CD14-positive monocyte (primary cell): ENCODE results near the gene PLSCR3. TPM values are rescaled to one million over a fixed set of nuclear protein-coding genes. Genes with fewer than 3 reads are reported as not detected.

ENCODE experiments used
- DNase-seq, 3 donors: peaks; one replicate each; pipeline ENCODE4 v3.0.0-alpha.2; 2011 to 2022
- H2AFZ ChIP-seq: 2 replicates; pipeline ENCODE4 v1.6.0; 2012; ENCODE audit warnings: mild to moderate bottlenecking, low read depth, low read length, inconsistent platforms; ENCODE audit not compliant: insufficient read depth, poor library complexity, severe bottlenecking
- H3K27ac ChIP-seq, 2 donors: 1 replicate in 1 of 2; 2 replicates in 1 of 2; pipeline ENCODE4 v1.5.1; 2012 to 2013; ENCODE audit warnings: low read length in 2 of 2, control low read depth in 1 of 2, inconsistent platforms in 1 of 2, low read depth in 1 of 2, mild to moderate bottlenecking in 1 of 2
- H3K27me3 ChIP-seq, 2 donors: one replicate each; pipeline versions ENCODE4 v1.6.0 to v1.6.1; 2011 to 2013; ENCODE audit warnings: low read length in 2 of 2; ENCODE audit not compliant: control insufficient read depth in 2 of 2, insufficient read depth in 2 of 2
- H3K36me3 ChIP-seq, 2 donors: replicated peaks in 1 of 2; 1 replicate in 1 of 2; 2 replicates in 1 of 2; pipeline versions ENCODE4 v1.5.1 to v1.6.1; 2012 to 2013; ENCODE audit warnings: low read length in 2 of 2, control low read depth in 1 of 2, inconsistent platforms in 1 of 2, mild to moderate bottlenecking in 1 of 2; ENCODE audit not compliant: insufficient read depth in 2 of 2, control insufficient read depth in 1 of 2
- H3K4me1 ChIP-seq, 2 donors: 1 replicate in 1 of 2; 2 replicates in 1 of 2; pipeline versions ENCODE4 v1.5.1 to v1.6.1; 2012 to 2013; ENCODE audit warnings: low read length in 2 of 2, control low read depth in 1 of 2, inconsistent platforms in 1 of 2, mild to moderate bottlenecking in 1 of 2, moderate library complexity in 1 of 2; ENCODE audit not compliant: insufficient read depth in 2 of 2, control insufficient read depth in 1 of 2
- H3K4me2 ChIP-seq: replicated peaks from 2 replicates; pipeline ENCODE3; 2012; ENCODE audit warnings: low read length, moderate library complexity, mild to moderate bottlenecking; ENCODE audit not compliant: poor library complexity, severe bottlenecking; ENCODE audit errors: extremely low read depth
- H3K4me3 ChIP-seq, 3 experiments: fragments of 200-600 bp in 1 of 3; sonication (generic) in 1 of 3; replicated peaks in 1 of 3; 1 replicate in 2 of 3; 2 replicates in 1 of 3; pipeline ENCODE4 v1.5.1; 2011 to 2013; ENCODE audit warnings: low read length in 3 of 3, mild to moderate bottlenecking in 3 of 3, control low read depth in 2 of 3, low read depth in 2 of 3, inconsistent platforms in 1 of 3, moderate library complexity in 1 of 3
- H3K79me2 ChIP-seq: 2 replicates; pipeline ENCODE4 v1.6.0; 2012; ENCODE audit warnings: mild to moderate bottlenecking, control low read depth, inconsistent platforms, low read length, moderate library complexity; ENCODE audit not compliant: insufficient read depth
- H3K9ac ChIP-seq: 2 replicates; pipeline ENCODE4 v1.6.0; 2017; ENCODE audit warnings: low read length, mild to moderate bottlenecking; ENCODE audit not compliant: insufficient read depth, poor library complexity, severe bottlenecking
- H3K9me3 ChIP-seq, 2 donors: replicated peaks in 1 of 2; 1 replicate in 1 of 2; 2 replicates in 1 of 2; pipeline versions ENCODE4 v1.5.1 to v1.6.1; 2012 to 2013; ENCODE audit warnings: low read length in 2 of 2, control low read depth in 1 of 2; ENCODE audit not compliant: control insufficient read depth in 1 of 2, insufficient read depth in 1 of 2
- H4K20me1 ChIP-seq: 2 replicates; pipeline ENCODE4 v1.6.0; 2012; ENCODE audit warnings: mild to moderate bottlenecking, low read length, control low read depth, moderate library complexity; ENCODE audit not compliant: insufficient read depth
- H3K27ac Mint-ChIP-seq, 7 donors: one replicate each; pipeline ENCODE4 v1.8.0; 2020; ENCODE audit warnings: mild to moderate bottlenecking in 7 of 7, mixed read lengths in 7 of 7, moderate library complexity in 6 of 7, inconsistent platforms in 2 of 7
- H3K27me3 Mint-ChIP-seq, 3 donors: one replicate each; pipeline ENCODE4 v1.8.0; 2021 to 2022; ENCODE audit warnings: low read depth in 3 of 3, mild to moderate bottlenecking in 3 of 3, mixed read lengths in 3 of 3, moderate library complexity in 3 of 3, inconsistent platforms in 1 of 3
- H3K36me3 Mint-ChIP-seq, 2 donors: one replicate each; pipeline ENCODE4 v1.8.0; 2020; ENCODE audit warnings: mixed read lengths in 2 of 2, inconsistent platforms in 1 of 2, mild to moderate bottlenecking in 1 of 2
- H3K4me1 Mint-ChIP-seq: one replicate; pipeline ENCODE4 v1.8.0; 2020; ENCODE audit warnings: mild to moderate bottlenecking, mixed read lengths
- H3K4me3 Mint-ChIP-seq, 2 donors: one replicate each; pipeline ENCODE4 v1.8.0; 2020; ENCODE audit warnings: mild to moderate bottlenecking in 2 of 2, mixed read lengths in 2 of 2, moderate library complexity in 1 of 2
- H3K9me3 Mint-ChIP-seq, 7 donors: one replicate each; pipeline ENCODE4 v1.8.0; 2020 to 2022; ENCODE audit warnings: mixed read lengths in 7 of 7, mild to moderate bottlenecking in 6 of 7, moderate library complexity in 6 of 7, inconsistent platforms in 2 of 7
- WGBS: methylation state at CpG from one replicate; pipeline ENCODE4 v1.1.5; 2013; ENCODE audit warnings: missing lambda C conversion rate; ENCODE audit not compliant: insufficient coverage; 5-methylcytosine and 5-hydroxymethylcytosine counted together
- intact Hi-C, 2 donors: fragments of 100-400 bp; cut with micrococcal nuclease; formaldehyde crosslinking; loops; one replicate each; pipeline versions ENCODE4 v1.15.0 to v1.15.1; 2023
- polyA plus RNA-seq, 3 donors: library from polyadenylated mRNA; depleted of rRNA in 1 of 3; unstranded in 2 of 3; stranded (reverse) in 1 of 3; fragments of 300-500 nt in 2 of 3; fragments of >200 nt in 1 of 3; fragmentation: Illumina TruSeq in 2 of 3; gene quantifications; 1 replicate in 2 of 3; 2 replicates in 1 of 3; pipeline ENCODE4 v1.2.3, GENCODE V29; 2012 to 2021
- TF ChIP-seq, protein P1 (sequence below): fragments of 200-600 bp; IDR thresholded peaks from one replicate; pipeline ENCODE4 v1.8.0; 2022; ENCODE audit warnings: antibody characterized with exemption, mild to moderate bottlenecking

Gene PLSCR3
- polyA plus RNA-seq, 3 donors, result 37.6 to 70.4 (median 45.7) TPM

DNA sequence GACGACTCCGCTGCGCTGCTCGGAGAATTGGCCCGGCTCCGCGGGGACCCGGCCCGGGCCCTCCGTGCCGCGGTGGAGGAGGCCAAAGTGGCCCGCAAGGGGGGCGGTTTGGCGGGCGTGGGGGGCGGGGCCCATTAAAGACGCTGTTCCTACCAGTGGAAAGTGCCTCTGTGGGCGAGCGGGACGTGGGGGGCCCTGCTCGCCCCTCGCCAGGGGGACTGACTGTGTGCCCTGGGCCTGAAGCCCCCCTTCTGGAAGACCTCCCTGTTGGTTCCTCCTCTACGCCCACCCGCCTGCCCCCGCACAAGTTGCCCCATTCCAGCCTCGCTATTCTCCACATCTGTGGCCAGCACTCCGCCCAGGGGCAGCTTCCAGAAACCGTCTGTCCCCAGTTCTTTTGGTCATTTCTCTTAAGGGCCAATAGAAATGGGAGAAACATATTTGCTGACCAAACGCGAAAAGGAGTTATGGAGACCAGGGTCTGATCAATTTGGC, 43.1 kb upstream of the PLSCR3 start:
- H3K27me3 Mint-ChIP-seq, result peaks cover 43 to 53% (median 44%) of the 10 kb centered on the region in 3 donors
- peaks cover 8% of the 10 kb centered on the region for H3K79me2 ChIP-seq
- peaks cover 0 to 17% (median 8%) of the 10 kb centered on the region in 7 donors for H3K9me3 Mint-ChIP-seq
- H3K9ac ChIP-seq, result peak overlapping the region; percentile 21
- peaks cover 10 to 16% of the 10 kb centered on the region in 2 donors for H3K36me3 Mint-ChIP-seq
- peaks cover 29% of the 10 kb centered on the region for H4K20me1 ChIP-seq
- no peak overlapping the region for H3K27ac Mint-ChIP-seq
- peak overlapping the region; percentile 99 for H3K4me2 ChIP-seq
- H3K27ac ChIP-seq, result no peak overlapping the region
- H3K4me3 Mint-ChIP-seq, result peak overlapping the region; percentile 69 to 91
- WGBS, result 30% methylated on average over 26 of the region's 31 CpGs
- no peak for DNase-seq
- no peaks in the 10 kb centered on the region for H3K36me3 ChIP-seq
- intact Hi-C loops, result loop anchor here (2.0 to 10.0 kb wide), 5 partner anchors 47 to 247 kb away; partner anchors contain the start of genes SENP3 (in 2 of the 2), MPDU1 (in 1 of the 2), POLR2A (in 1 of the 2) and TP53 (in 1 of the 2)
- H3K4me1 Mint-ChIP-seq, result peaks cover 51% of the 10 kb centered on the region
- peaks cover 54 to 58% of the 10 kb centered on the region in 2 donors for H3K4me1 ChIP-seq
- peaks cover 0 to 18% of the 10 kb centered on the region in 2 donors for H3K9me3 ChIP-seq
- H3K27me3 ChIP-seq, result peaks cover 23 to 40% of the 10 kb centered on the region in 2 donors
- TF ChIP-seq, protein P1, sequence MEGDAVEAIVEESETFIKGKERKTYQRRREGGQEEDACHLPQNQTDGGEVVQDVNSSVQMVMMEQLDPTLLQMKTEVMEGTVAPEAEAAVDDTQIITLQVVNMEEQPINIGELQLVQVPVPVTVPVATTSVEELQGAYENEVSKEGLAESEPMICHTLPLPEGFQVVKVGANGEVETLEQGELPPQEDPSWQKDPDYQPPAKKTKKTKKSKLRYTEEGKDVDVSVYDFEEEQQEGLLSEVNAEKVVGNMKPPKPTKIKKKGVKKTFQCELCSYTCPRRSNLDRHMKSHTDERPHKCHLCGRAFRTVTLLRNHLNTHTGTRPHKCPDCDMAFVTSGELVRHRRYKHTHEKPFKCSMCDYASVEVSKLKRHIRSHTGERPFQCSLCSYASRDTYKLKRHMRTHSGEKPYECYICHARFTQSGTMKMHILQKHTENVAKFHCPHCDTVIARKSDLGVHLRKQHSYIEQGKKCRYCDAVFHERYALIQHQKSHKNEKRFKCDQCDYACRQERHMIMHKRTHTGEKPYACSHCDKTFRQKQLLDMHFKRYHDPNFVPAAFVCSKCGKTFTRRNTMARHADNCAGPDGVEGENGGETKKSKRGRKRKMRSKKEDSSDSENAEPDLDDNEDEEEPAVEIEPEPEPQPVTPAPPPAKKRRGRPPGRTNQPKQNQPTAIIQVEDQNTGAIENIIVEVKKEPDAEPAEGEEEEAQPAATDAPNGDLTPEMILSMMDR, result no peak
- H2AFZ ChIP-seq, result peak overlapping the region; percentile 82
- H3K4me3 ChIP-seq, result peak overlapping the region in 2 of 3 experiments; percentile 10 to 95

DNA sequence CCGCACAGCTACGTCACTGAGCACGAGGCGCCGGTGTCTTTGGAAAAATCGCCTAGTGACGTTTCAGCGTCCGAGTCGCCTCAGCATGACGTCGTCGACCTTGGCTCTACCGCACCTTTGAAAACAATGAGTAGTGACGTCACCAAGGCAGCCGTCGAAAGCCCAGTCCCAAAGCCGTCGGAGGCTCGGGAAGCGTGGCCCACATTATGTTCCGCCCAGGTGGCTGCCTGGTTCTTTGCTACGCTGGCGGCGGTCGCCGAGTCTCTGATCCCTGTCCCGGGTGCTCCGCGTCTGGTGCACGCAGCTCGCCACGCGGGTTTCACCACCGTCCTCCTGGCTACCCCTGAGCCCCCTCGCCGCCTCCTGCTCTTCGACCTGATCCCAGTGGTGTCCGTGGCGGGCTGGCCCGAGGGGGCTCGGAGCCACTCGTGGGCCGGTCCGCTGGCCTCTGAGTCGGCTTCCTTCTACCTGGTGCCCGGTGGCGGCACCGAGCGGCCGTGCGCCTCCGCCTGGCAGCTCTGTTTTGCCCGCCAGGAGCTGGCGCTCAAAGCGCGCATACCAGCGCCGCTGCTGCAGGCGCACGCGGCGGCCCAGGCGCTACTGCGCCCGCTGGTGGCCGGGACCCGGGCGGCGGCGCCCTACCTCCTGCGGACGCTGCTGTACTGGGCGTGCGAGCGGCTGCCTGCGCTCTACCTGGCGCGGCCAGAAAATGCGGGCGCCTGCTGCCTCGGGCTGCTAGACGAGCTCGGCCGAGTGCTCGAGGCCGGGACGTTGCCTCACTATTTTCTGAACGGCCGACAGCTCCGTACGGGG, 42.4 kb upstream of the PLSCR3 start:
- Histone ChIP-seq H3K4me2 (peak overlapping the region; percentile 99), H3K4me1 (peaks cover 54 to 58% of the 10 kb centered on the region in 2 donors), H4K20me1 (peaks cover 29% of the 10 kb centered on the region), H3K36me3 (no peaks in the 10 kb centered on the region), H3K79me2 (peaks cover 8% of the 10 kb centered on the region), H2AFZ (peak overlapping the region; percentile 82), H3K27ac (peak overlapping the region; percentile 79 to 89), H3K9me3 (peaks cover 0 to 18% of the 10 kb centered on the region in 2 donors), H3K4me3 (peak overlapping the region; percentile 77 to 95 (median 86)), H3K27me3 (peaks cover 23 to 34% of the 10 kb centered on the region in 2 donors), H3K9ac (peak overlapping the region; percentile 71)
- Mint-ChIP-seq H3K9me3 (peaks cover 0 to 15% (median 8%) of the 10 kb centered on the region in 7 donors), H3K4me1 (peaks cover 51% of the 10 kb centered on the region), H3K4me3 (peak overlapping the region; percentile 86 to 94), H3K27me3 (peaks cover 37 to 46% (median 39%) of the 10 kb centered on the region in 3 donors), H3K36me3 (peaks cover 10 to 12% of the 10 kb centered on the region in 2 donors), H3K27ac (peak overlapping the region; percentile 84 to 97 (median 93))
- TF ChIP-seq, protein P1, result peak; percentile 83
- 19% methylated on average over 92 of the region's 92 CpGs for WGBS
- DNase-seq, result peak; percentile 72 to 83 (median 78)
- intact Hi-C loops, result loop anchor here (1.0 to 10.0 kb wide), 6 partner anchors 32 to 248 kb away; partner anchors contain the start of genes SENP3 (in 2 of the 2), MPDU1 (in 1 of the 2), POLR2A (in 1 of the 2) and TMEM256 (in 1 of the 2)
